ELF-1 (cell line): ENCODE data around the gene RNASEH1.

Experiments
- DNase-seq: peaks from one replicate; pipeline ENCODE4 v3.0.0-alpha.2; 2016; ENCODE audit warnings: low read depth, low spot score

RNASEH1 gene, protein sequence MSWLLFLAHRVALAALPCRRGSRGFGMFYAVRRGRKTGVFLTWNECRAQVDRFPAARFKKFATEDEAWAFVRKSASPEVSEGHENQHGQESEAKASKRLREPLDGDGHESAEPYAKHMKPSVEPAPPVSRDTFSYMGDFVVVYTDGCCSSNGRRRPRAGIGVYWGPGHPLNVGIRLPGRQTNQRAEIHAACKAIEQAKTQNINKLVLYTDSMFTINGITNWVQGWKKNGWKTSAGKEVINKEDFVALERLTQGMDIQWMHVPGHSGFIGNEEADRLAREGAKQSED

DNA sequence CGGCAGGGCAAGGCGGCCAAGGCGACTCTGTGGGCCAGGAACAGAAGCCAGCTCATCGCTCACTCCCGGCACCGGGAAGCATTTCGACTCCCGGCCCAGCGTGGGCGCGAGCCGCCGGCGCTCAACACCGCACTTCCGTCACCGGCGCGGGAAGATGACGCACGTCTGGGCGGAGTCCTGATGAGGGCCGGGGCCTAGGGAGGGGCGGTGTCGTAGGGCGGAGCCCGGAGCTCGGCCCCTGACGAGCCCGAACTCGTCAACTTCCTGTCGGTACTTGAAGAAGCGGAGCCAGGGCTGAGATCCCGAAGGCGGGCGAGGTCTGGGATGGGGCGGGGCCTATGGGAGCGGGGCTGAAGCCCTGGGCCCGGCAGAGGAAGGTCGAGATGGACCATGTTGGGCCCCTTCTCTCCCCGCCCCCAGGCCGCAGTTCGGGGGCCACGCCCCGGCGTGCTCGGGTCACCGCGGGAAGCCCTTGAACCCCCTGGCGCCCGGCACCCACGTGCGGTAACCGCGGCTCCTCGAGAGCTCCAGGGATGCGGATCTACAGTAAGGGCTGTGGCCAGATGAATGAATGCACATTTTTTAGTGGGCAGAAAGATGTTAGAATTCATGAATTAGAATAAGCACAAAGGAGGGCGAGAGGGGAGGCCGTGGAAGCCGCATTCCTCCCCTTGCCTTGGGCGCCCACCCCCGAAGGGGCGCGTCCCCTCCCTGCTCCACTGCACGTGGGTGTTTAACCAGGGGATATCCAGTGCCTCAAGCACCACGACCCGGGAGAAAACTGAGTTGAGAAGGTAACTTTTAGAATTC is at the start of gene RNASEH1:
Gene RNASEH1 (minus strand): TSS at position 129 of the 810 bp plus-strand sequence. CDS start 73 bp downstream, at position 56.
- DNase-seq = peak; percentile 100

- no peak for DNase-seq
Observed at GRCh38 chr2:3606370-3607201, 48.5 kb upstream of the RNASEH1 start.

DNA sequence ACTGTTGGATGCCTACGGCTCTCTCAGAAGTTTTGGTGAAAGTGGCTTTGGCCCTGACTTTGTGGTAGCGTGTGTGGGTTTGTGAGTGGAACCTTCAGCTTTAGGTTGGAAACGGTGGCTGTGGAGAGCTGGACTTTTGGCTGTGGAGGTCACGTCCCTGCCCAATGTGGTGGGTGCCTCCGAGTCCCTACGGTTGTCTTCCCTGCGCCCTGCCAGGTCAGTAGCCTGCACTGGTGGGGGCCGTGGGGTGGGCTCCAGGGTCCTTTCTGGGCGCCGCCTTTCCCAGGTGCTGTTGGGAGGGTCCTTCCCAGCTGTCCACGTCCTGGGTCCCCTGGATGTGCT is 47.9 kb upstream of the RNASEH1 start:
- no peak for DNase-seq

GRCh38 chr2:3604991-3605961 is 47.1 kb upstream of the RNASEH1 start:
- no peak for DNase-seq

DNA sequence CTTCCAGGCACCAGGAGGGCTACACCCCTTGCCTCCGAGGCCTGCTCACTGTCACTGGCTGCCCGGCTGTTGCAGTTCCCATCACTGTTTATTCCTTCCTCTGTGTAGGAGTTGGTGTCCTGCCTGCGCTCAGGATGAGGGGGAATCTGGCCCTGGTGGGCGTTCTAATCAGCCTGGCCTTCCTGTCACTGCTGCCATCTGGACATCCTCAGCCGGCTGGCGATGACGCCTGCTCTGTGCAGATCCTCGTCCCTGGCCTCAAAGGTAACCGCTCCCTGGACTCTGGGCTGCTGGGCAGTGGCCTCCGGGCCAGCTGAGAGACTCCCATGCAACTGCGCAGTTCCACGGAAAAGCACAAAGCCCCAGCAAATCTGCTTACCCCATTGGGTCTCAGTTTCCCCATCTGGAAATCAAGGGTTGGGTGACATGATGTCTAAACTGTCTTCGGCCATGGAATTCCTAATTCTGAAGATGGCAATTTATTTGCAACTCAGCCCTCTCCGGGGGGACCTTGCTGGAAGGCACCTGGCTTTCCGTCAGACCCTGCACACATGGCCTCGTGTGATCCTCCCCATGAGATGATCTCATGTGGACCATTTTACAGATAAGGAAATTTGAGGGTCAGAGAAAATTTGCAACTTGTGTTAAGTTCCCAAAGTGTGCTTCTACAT is 46.2 kb upstream of the RNASEH1 start:
- no peak for DNase-seq

DNA sequence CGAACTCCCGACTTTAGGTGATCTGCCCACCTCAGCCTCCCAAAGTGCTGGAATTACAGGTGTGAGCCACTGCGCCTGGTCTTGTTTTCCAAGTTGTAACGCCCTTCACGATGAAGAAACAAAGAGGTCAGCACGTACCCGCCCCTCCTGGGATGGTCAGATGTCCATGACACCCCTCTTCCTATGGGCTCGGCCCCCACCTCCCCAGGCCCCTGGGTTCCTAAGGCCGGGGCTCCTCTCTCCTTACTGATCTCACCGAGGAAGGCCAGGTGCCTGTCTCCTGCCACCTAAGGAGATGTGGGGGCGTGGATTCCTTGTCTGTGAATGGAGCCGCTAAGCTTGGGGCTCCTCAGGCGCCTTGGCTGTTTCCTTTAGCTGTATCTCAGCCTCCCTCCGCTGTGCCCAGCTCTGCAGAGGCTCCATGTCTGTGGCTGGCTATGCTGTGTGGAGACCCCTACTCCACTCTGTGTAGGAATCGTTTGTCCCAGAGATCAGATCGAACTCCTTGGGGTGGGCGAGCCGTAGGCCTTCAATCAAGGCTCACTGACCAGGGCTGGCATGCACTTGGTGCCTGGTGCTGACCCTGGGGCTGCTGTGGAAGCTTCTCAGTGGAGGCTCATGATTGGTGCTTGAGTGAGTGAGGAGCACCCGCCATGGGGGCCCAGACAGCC is 45.5 kb upstream of the RNASEH1 start:
- DNase-seq = no peak

DNA sequence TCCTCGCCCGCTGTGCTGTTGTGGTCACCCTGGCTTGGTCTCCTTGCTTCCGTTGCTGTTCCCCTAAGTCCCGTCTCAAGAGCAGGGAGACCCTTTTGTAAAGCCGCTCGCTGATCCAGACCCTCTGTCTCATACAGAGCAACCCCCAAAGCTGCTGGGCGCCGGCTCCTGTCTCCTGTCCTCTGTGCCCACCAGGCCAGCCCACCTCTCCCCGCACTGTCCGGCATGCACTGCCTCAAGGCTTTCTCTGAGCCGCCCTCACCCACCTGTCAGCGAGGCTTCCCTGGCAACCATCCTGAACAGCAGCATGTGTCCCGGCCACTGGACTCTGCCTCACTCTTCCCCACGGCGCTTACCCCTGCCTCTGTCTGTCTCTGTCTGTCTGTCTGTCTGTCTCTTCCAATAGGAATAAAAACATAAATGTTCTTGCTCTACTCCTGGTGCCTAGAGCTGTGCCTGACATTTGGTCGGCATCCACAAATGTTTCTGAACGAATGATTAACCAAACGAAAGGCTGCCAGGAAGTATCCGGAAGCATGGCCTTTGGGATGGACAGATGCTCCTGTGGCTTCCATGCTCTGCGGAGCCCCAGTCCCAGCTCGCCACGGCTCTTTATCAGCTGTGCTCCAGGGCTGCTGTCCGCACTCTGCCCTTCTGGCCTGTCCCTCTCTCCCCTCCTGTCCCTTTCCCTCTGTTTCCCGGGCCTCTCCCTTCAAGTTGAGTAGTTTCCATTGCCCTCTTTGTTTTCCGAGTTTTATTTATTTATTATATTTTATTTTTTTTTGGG is 44.6 kb upstream of the RNASEH1 start:
- DNase-seq = no peak

- DNase-seq = no peak
Observed at GRCh38 chr2:3601561-3602271, 43.6 kb upstream of the RNASEH1 start.

DNA sequence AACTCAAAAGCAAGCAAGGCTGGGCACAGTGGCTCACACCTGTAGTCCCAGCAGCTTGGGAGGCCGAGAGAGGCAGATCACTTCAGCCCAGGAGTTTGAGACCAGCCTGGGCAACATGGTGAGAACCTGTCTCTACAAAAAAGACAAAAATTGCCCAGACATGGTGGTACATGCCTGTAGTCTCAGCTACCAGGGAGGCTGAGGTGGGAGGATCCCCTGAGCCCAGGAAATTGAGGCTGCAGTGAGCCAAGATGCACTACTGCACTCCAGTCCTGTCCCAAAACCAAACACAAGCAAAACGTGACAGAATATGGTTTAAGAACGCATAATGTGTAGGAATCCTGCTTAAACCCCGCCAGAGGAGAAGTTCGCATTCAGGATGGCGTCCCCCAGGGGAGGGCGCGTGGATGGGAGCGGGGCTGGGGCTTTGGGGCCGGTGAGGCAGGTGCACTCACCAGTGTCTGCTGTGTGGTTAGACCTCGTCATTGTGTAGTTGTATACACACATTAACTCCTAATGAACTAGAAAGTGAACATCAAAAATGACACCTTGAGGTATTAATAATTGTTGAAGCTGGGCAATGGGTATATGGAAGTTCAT is 42.2 kb upstream of the RNASEH1 start:
- no peak for DNase-seq

DNA sequence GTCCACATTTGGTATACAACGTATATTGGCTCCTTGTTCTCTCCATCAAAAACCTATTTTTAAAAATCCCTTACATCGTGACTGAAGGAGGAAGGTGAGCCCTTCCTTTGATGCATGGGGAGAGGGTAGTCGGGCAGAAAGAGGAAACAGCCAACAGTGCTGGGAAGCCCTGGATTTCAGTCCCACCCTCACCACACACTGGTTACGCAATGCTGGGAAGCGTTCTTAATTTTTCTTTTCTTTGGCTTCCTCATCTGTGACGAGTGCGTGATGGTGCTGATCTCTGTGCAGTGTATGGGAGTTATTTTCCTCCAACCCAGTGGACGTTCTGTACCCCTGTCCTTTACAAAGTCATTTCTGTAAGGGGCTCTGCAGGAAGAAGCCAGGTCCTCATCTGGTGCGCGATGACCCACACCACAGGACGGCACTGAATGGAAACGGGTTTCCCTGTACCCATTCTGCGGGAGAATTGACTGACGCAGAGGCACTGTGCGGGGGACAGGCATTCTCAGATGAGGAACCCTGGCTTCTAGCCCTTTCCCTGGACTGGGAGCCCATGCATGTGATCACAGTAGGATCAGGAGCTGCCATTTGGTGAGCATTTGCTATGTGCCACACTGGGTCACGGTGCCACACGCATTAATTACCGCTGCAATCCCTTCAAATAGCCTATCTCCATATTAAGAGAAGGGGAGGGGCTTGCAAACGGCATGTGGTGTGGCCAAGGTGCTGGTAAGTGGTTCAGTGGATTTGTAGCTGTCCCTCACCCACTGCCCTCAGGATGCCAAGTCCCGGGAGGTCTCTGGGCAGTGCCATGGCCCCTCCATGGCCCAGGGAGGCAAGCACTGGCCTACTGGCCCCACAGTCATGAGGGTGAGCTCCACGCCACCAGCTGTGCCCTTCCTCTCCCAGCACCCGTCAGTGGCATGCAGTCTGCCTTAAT is 41.0 kb upstream of the RNASEH1 start:
- DNase-seq = no peak

GRCh38 chr2:3598197-3598910 is 40.2 kb upstream of the RNASEH1 start:
- DNase-seq = no peak

GRCh38 chr2:3597567-3597966 is 39.4 kb upstream of the RNASEH1 start:
- DNase-seq = no peak

DNA sequence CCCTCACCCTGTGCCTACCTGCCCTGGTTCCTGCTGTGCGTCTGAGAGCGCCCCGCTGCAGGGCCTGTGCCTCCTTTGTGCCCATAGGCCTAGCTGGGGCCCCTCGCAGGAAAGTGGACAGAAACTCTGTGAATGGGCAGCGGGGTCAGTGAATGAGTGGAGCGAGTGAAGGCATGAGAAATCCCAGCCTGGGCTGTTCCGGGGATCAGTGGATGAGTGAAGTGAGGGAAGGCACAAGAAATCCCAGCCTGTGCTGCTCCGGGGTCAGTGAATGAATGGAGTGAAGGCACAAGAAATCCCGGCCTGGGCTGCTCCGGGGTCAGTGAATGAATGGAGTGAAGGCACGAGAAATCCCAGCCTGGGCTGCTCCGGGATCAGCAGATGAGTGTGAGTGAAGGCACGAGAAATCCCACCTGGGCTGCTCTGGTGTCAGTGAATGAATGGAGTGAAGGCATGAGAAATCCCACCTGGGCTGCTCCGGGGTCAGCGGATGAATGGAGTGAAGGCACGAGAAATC is 38.8 kb upstream of the RNASEH1 start:
- no peak for DNase-seq

DNA sequence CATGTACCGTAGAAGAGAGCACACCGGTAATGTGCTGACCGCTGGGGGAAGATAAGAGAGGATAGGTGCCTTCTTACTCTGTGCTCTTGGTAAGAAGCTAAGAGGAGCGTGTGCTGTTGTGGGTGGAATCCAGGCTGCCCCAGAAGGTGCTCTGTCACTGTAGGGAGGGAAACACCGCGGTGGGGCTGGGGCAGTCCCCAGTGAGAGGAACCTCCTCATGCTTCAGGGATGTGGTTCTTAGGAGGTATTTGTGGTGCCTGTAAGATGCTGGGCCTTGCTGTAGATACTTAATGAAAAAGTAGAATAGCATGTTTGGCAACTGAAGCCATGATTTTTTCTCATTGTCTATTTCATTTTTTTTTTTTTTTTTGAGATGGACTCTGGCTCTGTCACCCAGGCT is 37.9 kb upstream of the RNASEH1 start:
- no peak for DNase-seq

DNA sequence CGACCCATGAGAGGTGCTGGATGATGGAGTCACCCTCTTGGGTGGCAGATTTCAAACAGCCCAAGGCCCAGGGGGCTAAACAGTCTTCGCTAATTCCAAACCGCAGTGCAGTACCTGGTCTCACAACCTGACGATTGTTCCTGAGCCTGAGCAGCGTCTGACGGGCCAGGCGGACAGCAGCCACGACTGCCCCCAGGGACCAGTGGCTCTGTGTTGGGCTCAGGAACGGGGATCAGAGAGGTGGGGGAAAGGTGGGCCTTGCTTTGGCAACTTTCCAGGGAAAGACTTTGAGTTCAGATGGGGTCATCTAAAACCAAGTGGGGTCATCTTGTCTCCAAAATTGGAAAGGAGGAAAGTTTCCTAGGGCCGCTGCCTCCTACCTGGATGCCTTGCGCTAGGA is 37.3 kb upstream of the RNASEH1 start:
- peak; percentile 51 for DNase-seq
